ENCODE results near the gene TBCD.

TBCD gene

DNA sequence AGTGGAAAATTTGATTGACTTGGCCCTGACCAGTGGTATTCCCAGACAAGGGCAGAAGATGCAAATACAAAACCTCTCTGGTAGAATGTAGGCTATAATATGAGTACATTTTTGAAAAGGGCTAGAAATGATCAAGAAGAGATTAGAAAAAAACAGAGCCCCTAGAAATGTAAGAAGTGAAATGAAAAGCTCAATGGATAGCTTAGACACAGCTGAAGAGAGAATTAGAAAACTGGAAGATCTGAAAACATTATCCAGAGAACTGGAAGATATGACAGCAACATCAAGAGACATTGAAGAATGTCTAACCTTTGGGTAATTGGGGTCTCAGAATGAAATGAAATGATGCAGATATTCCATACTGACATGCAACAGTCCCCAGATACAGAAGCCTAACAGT lies 193.1 kb downstream of the TBCD start:
- DNase-seq (ENCODE audit: low spot score) = no peak
- TF ChIP-seq, protein P1, sequence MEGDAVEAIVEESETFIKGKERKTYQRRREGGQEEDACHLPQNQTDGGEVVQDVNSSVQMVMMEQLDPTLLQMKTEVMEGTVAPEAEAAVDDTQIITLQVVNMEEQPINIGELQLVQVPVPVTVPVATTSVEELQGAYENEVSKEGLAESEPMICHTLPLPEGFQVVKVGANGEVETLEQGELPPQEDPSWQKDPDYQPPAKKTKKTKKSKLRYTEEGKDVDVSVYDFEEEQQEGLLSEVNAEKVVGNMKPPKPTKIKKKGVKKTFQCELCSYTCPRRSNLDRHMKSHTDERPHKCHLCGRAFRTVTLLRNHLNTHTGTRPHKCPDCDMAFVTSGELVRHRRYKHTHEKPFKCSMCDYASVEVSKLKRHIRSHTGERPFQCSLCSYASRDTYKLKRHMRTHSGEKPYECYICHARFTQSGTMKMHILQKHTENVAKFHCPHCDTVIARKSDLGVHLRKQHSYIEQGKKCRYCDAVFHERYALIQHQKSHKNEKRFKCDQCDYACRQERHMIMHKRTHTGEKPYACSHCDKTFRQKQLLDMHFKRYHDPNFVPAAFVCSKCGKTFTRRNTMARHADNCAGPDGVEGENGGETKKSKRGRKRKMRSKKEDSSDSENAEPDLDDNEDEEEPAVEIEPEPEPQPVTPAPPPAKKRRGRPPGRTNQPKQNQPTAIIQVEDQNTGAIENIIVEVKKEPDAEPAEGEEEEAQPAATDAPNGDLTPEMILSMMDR (IDR thresholded peaks at IDR 0.05; ENCODE audit: extremely low read depth, missing control alignments) = no peak

DNA sequence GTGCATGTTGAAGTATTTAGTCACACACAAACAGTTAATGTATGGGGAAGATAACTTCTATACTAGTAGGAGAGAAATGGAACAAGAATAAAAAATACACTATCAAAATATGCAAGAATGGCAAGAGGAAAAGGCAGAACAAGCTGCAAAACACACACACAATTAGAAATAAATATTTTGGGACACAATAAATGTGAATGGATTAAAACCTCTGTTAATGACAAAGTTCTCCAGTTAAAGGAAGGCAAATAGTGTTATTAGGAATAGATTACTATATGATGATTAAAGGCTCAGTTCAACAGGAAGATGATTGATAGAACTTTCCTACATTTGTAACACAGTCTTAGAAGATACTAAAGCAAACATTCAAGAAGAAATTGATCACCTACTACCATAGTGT lies 194.2 kb downstream of the TBCD start:
- TF ChIP-seq, protein P1 (IDR thresholded peaks at IDR 0.05; ENCODE audit: extremely low read depth, missing control alignments) = no peak

DNA sequence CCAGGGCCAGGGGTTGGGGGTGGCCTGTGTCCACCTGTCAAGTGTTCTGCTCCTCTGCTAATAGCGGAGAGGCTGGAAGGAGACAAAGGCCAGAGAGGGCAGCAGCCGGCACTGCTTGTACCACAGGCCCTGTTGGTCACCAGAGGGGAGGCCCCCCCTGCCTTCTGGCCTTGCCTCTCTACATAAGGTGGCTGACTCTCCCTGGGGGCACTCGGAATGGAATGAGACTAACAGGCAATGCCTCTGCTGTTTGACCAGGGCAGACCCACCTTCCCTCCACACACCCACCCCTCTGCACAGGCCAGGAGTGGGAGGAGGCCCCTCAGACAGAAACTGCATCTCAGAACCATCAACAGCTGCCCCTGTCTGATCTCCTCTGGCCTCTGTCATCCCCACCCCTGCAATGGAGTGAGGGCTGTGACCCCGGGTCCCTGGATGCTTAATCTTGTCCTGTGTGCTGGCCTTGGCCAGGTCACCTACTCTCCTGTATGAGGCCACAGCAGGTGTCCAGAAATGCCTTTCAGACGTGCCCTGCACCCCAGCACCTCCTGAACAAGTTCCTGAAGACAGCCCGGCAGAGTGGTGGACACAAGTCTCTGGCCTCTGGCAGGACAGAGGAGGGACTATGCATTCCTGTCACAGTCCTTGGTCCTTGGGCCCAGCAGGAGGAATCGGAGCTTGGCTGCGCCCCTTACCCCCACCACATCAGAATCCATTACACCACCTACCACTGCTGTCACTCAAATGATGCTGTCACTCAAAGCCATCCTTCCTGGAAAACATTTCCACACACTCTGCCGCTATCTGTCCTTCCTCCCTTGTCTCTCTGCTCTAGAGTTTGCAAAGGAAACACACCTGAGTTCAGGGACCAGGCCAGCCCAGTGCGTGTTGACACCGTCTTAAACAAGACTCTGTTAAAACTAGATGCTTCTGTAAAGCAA lies 195.5 kb downstream of the TBCD start:
- DNase-seq (ENCODE audit: low spot score) = no peak
- TF ChIP-seq, protein P1 (IDR thresholded peaks at IDR 0.05; ENCODE audit: extremely low read depth, missing control alignments) = no peak

More for the DNA sequence above, 194.2 kb downstream of the TBCD start:
- no peak for DNase-seq (ENCODE audit: low spot score)

DNA sequence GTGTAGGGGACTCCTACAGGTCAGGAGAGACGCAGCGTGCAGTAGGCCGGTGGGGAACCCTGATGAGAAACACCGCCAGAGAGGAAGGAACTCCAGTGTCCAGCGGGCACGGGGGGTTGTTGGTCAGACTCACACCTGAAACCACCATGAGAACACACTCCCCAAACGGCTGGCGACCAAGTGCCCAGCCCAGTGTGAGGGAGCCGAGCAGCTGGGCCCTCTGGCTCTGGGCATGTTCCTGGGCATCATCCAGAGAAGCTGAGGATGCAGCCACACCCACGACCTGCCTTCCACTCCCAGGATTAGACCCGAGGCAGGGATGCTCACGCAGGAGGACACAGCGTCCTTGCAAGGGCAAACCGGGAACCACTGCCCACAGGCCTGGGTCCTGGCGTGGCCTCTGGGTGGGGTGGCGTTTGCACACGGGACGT lies 196.2 kb downstream of the TBCD start:
- no peak for DNase-seq (ENCODE audit: low spot score)
- TF ChIP-seq, protein P1 (IDR thresholded peaks at IDR 0.05; ENCODE audit: extremely low read depth, missing control alignments) = no peak

DNA sequence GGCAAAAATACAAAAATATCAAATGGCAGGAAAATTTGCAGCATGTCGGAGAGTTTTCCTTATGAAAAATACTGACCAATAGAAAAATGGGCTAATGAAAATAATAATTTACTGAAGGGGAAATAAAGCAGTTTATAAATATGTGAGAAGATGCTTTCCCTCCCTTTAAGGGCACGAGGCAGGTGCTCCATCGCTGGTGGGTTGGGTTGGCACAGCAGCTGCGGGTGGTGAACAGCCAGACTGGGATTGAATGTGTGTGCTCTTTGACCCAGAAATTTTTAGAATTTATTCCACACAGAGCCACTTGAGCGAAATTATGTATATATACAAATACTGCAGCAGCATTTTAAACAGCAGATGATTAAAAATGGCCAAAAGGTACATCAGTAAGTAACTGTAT lies 197.1 kb downstream of the TBCD start:
- DNase-seq (ENCODE audit: low spot score) = no peak
- TF ChIP-seq, protein P1 (IDR thresholded peaks at IDR 0.05; ENCODE audit: extremely low read depth, missing control alignments) = no peak

DNA sequence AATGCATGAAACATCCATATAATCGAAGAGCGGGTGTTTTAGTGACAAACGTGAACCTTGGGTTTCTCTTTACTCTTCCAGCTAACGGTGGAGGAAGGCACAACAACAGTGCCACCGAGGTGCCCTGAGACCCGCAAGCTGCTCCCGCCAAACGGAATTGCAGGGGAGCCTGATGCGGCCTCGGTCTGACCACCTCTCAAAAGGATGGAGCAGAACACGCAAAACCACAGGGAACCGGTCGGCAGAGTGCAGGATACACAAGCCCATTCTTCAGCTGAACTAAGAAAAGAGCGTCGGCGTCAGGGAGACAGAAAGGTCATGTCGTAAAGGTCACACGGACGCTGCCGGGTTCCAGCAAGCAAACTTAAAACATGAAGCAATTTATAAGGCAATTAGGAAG lies 197.5 kb downstream of the TBCD start:
- TF ChIP-seq, protein P1 (IDR thresholded peaks at IDR 0.05; ENCODE audit: extremely low read depth, missing control alignments) = no peak
- no peak for DNase-seq (ENCODE audit: low spot score)

DNA sequence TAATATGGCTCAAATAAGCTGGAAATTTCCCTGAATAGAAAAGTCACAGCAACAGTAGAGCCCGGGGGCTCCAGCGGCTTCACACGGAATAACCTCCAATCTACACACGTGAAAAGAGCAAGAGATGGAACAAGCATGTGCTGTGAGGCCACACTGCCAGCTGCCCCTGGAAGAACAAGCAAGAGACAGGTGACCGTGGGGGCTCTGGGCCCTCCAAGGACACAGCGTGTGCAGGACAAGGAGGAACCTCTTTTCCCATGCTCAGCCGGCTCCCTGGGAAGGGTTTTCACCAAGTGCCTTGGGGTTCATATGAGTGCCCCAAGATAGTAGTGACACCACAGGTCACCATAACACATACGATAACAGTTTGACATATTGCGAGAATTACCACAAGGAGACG lies 198.1 kb downstream of the TBCD start:
- DNase-seq (ENCODE audit: low spot score) = no peak
- TF ChIP-seq, protein P1 (IDR thresholded peaks at IDR 0.05; ENCODE audit: extremely low read depth, missing control alignments) = no peak
